CD4-positive, CD25-positive, alpha-beta regulatory T cell (primary cell): ENCODE data around the gene CACNA2D1. TPM values are rescaled to one million over a fixed set of nuclear protein-coding genes. Genes with fewer than 3 reads are reported as not detected.

Source experiments
- ATAC-seq, 2 donors: fragments of 150-1000 bp; cut with Tn5 transposase; one replicate each; pipeline ENCODE4 v1.10.0; 2021; ENCODE audit warnings: low read depth in 2 of 2, moderate number of reproducible peaks in 2 of 2, moderate library complexity in 1 of 2
- DNase-seq, 3 donors: peaks; one replicate each; pipeline versions ENCODE4 v3.0.0 to v3.0.0-alpha.2; 2012 to 2022; ENCODE audit warnings: mixed read lengths in 1 of 3
- H3K27ac ChIP-seq: one replicate; pipeline ENCODE4 v1.7.0; 2013; ENCODE audit warnings: mild to moderate bottlenecking, low read length; ENCODE audit not compliant: insufficient read depth, poor library complexity, severe bottlenecking
- H3K27me3 ChIP-seq: one replicate; pipeline ENCODE4 v1.7.0; 2013; ENCODE audit warnings: low read length; ENCODE audit not compliant: control insufficient read depth, insufficient read depth
- H3K36me3 ChIP-seq: one replicate; pipeline ENCODE4 v1.7.0; 2013; ENCODE audit warnings: mild to moderate bottlenecking, low read length, moderate library complexity; ENCODE audit not compliant: control insufficient read depth, insufficient read depth
- H3K4me1 ChIP-seq: 2 replicates; pipeline ENCODE4 v1.7.0; 2013; ENCODE audit warnings: mild to moderate bottlenecking, low read length; ENCODE audit not compliant: insufficient read depth, control insufficient read depth, poor library complexity, severe bottlenecking
- H3K4me3 ChIP-seq: one replicate; pipeline ENCODE4 v1.7.0; 2013; ENCODE audit warnings: low read depth, mild to moderate bottlenecking, low read length, moderate library complexity
- H3K9me3 ChIP-seq, 2 experiments: 1 replicate in 1 of 2; 2 replicates in 1 of 2; pipeline ENCODE4 v1.7.0; 2013; ENCODE audit warnings: low read length in 2 of 2, mild to moderate bottlenecking in 1 of 2, moderate library complexity in 1 of 2; ENCODE audit not compliant: control insufficient read depth in 2 of 2
- H3K27ac Mint-ChIP-seq, 3 donors: one replicate each; pipeline ENCODE4 v1.8.0; 2020 to 2022; ENCODE audit warnings: mild to moderate bottlenecking in 3 of 3, mixed read lengths in 3 of 3, moderate library complexity in 2 of 3
- H3K27me3 Mint-ChIP-seq: one replicate; pipeline ENCODE4 v1.8.0; 2022; ENCODE audit warnings: mild to moderate bottlenecking, mixed read lengths
- H3K36me3 Mint-ChIP-seq: one replicate; pipeline ENCODE4 v1.8.0; 2020; ENCODE audit warnings: mixed read lengths
- H3K4me1 Mint-ChIP-seq, 4 donors: one replicate each; pipeline ENCODE4 v1.8.0; 2020 to 2022; ENCODE audit warnings: mixed read lengths in 4 of 4, mild to moderate bottlenecking in 1 of 4
- H3K4me3 Mint-ChIP-seq, 4 donors: one replicate each; pipeline ENCODE4 v1.8.0; 2020 to 2022; ENCODE audit warnings: mild to moderate bottlenecking in 4 of 4, mixed read lengths in 4 of 4, moderate library complexity in 3 of 4
- H3K9me3 Mint-ChIP-seq, 7 donors: one replicate each; pipeline ENCODE4 v1.8.0; 2020 to 2022; ENCODE audit warnings: mixed read lengths in 7 of 7, mild to moderate bottlenecking in 3 of 7, moderate library complexity in 2 of 7
- polyA plus RNA-seq, 4 donors: library from polyadenylated mRNA; unstranded; fragments of 300-500 nt; fragmentation: Illumina TruSeq; gene quantifications; one replicate each; pipeline ENCODE4 v1.2.3, GENCODE V29; 2021
- total RNA-seq: library from RNA; stranded (reverse); gene quantifications from one replicate; pipeline ENCODE4 v1.2.3, GENCODE V29; 2022

CACNA2D1 gene
- total and polyA plus RNA-seq, 5 donors from 2014 or later, result not detected

DNA sequence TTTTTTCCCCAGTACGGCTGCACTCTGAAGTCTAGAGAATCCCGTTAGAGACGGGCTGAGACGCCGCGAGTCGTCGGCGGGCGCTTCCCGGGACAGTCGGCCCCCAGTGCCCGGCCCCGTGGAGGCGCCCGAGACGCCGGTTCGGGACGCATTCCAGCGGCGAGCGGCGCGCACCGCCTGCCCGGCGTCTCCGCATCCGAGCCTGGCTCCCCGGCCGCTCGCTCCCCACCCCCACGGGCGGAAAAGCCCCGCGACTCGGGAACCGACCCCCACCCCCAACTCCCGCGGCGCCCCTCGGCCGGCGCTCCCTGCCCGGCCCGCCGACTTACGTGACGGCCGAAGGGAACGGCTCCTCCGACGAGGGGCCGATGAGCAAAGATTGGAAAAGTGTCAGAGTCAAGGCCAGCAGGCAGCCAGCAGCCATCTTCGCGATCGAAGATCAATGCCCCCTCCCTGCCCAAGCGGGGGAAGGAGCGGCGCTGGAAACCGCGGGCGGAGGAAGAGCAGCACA, 486 bp downstream of the CACNA2D1 start:
- Mint-ChIP-seq H3K4me1 (peaks cover 0 to 6% (median 5%) of the 10 kb centered on the region in 4 donors), H3K9me3 (peaks cover 0 to 3% (median 1%) of the 10 kb centered on the region in 7 donors), H3K27me3 (peaks cover 34% of the 10 kb centered on the region), H3K4me3 (peak overlapping the region in 1 of 4 donors; percentile 61), H3K27ac (no peak overlapping the region), H3K36me3 (no peaks in the 10 kb centered on the region)
- no peak overlapping the region for H3K4me3 ChIP-seq
- H3K9me3 ChIP-seq, result no peaks in the 10 kb centered on the region
- DNase-seq (no peak), ATAC-seq (no peak)
- no peak overlapping the region for H3K27ac ChIP-seq
- H3K4me1 ChIP-seq, result peaks cover 7% of the 10 kb centered on the region
- H3K36me3 ChIP-seq, result no peaks in the 10 kb centered on the region
- peaks cover 6% of the 10 kb centered on the region for H3K27me3 ChIP-seq

DNA sequence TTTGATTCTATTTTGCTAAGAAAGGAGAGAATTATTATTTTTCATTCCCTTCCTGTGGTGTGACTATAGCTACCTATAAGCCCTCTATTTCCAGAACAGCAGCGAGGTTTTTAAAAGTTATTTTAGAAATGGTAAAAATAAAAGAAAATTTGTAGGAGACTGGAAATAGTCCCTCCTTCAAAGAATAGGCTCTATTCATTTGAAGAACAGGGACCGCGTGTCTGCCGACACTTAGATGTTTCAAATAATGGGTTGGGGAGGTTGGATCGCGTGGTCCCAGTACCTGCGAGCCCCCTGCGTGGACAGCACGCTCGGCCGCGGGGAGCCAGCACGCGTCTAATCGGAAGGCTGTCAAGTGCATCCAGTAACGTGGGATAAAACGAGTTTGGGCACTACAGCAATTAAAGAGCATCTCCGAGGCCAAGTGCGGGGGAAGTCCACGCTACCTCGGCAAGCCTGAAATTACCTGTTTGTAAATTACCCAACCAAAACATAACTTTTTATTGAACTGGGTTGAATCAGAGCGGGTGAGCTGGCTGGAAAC, 1.0 kb downstream of the CACNA2D1 start:
- Histone ChIP-seq H3K27ac (no peak overlapping the region), H3K4me1 (peaks cover 7% of the 10 kb centered on the region), H3K9me3 (no peaks in the 10 kb centered on the region), H3K4me3 (no peak overlapping the region), H3K27me3 (peaks cover 6% of the 10 kb centered on the region), H3K36me3 (no peaks in the 10 kb centered on the region)
- Mint-ChIP-seq H3K9me3 (peaks cover 0 to 2% (median under 1%) of the 10 kb centered on the region in 7 donors), H3K27ac (peak overlapping the region in 1 of 3 donors; percentile 32), H3K27me3 (peaks cover 30% of the 10 kb centered on the region), H3K36me3 (no peaks in the 10 kb centered on the region), H3K4me1 (peaks cover 0 to 6% (median 5%) of the 10 kb centered on the region in 4 donors), H3K4me3 (peak overlapping the region in 1 of 4 donors; percentile 61)
- ATAC-seq (no peak), DNase-seq (no peak)

GRCh38 chr7:82441669-82442478, 1.7 kb downstream of the CACNA2D1 start:
- no peak overlapping the region for H3K27ac Mint-ChIP-seq
- peak overlapping the region in 1 of 4 donors; percentile 38 for H3K4me3 Mint-ChIP-seq

GRCh38 chr7:82438521-82438920, 5.1 kb downstream of the CACNA2D1 start:
- Mint-ChIP-seq H3K36me3 (no peaks in the 10 kb centered on the region), H3K9me3 (peaks cover 0 to 2% (median 0%) of the 10 kb centered on the region in 7 donors), H3K27ac (no peak overlapping the region), H3K27me3 (peaks cover 14% of the 10 kb centered on the region), H3K4me3 (no peak overlapping the region), H3K4me1 (peaks cover 0 to 5% (median 2%) of the 10 kb centered on the region in 4 donors)
- Histone ChIP-seq H3K4me3 (no peak overlapping the region), H3K27ac (no peak overlapping the region), H3K36me3 (no peaks in the 10 kb centered on the region), H3K4me1 (peaks cover 3% of the 10 kb centered on the region), H3K27me3 (peaks cover 6% of the 10 kb centered on the region), H3K9me3 (no peaks in the 10 kb centered on the region)
- no peak for ATAC-seq
- no peak for DNase-seq

More at GRCh38 chr7:82441669-82442478, 1.7 kb downstream of the CACNA2D1 start:
- Histone ChIP-seq H3K9me3 (no peaks in the 10 kb centered on the region), H3K27me3 (peaks cover 6% of the 10 kb centered on the region), H3K27ac (no peak overlapping the region), H3K4me1 (peaks cover 7% of the 10 kb centered on the region), H3K4me3 (no peak overlapping the region), H3K36me3 (no peaks in the 10 kb centered on the region)
- peaks cover 29% of the 10 kb centered on the region for H3K27me3 Mint-ChIP-seq
- H3K36me3 Mint-ChIP-seq, result no peaks in the 10 kb centered on the region
- peaks cover 0 to 6% (median 5%) of the 10 kb centered on the region in 4 donors for H3K4me1 Mint-ChIP-seq
- ATAC-seq, result no peak
- DNase-seq, result no peak
- peaks cover 0 to 2% (median 0%) of the 10 kb centered on the region in 7 donors for H3K9me3 Mint-ChIP-seq

DNA sequence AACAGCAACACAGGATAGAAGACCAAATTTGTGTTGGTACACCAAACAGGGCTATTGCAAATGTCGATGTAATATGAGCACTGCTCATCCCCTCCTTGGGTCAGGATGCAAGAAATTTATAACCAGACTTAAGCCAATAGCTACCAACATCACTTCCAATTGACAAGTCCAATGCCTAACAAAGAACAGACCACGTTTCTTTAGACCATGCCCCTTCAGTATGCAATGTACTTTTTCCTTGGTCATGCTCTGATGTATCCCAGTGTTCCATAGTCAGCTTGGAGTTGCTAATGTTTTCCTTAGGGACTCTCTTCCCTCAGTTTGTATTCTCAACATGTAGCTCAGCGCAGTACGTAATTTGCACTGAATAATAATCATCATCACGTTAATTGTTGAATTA, 7.8 kb downstream of the CACNA2D1 start:
- DNase-seq (no peak), ATAC-seq (no peak)
- H3K4me3 ChIP-seq, result no peak overlapping the region
- Mint-ChIP-seq H3K4me3 (no peak overlapping the region), H3K4me1 (no peaks in the 10 kb centered on the region), H3K36me3 (no peaks in the 10 kb centered on the region), H3K27me3 (no peaks in the 10 kb centered on the region), H3K9me3 (peaks cover 0 to 7% (median 0%) of the 10 kb centered on the region in 7 donors), H3K27ac (no peak overlapping the region)
- H3K36me3 ChIP-seq, result no peaks in the 10 kb centered on the region
- H3K9me3 ChIP-seq, result no peaks in the 10 kb centered on the region
- no peaks in the 10 kb centered on the region for H3K4me1 ChIP-seq
- H3K27me3 ChIP-seq, result no peaks in the 10 kb centered on the region
- H3K27ac ChIP-seq, result no peak overlapping the region

DNA sequence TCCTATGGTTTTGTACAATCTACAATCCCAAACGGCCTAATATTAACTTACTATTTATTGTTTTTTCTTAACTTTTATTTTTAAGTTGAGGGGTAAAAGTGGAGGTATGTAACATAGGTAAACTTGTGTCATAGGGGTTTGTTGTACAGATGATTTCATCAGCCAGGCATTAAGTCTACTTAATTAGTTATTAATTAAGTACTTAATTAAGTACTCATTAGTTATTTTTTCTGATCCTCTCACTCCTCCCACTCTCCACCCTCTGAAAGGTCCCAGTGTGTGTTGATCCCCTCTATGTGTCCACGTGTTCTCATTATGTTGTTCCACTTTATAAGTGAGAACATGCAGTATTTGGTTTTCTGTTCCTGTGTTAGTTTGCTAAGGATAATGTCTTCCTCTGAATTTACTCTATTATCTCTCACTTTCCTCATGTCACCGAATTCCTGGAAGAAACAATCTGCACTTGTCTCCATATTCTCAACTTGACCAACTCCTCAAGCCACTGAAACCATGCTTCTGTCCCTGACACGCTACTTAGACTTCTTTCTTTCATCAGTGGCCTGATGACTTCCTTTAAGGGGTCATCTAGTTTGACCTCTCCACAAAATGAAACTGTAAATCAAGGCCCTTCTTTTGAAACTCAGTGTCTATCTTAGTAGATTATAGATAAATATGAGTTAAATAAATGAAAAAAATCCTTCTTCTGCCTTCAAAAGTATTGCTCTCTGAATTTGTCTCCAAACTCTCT, 9.1 kb downstream of the CACNA2D1 start:
- ATAC-seq (no peak), DNase-seq (no peak)
- H3K4me1 ChIP-seq, result no peaks in the 10 kb centered on the region
- no peak overlapping the region for H3K4me3 ChIP-seq
- no peaks in the 10 kb centered on the region for H3K9me3 ChIP-seq
- Mint-ChIP-seq H3K9me3 (peaks cover 0 to 9% (median 1%) of the 10 kb centered on the region in 7 donors), H3K36me3 (no peaks in the 10 kb centered on the region), H3K27ac (no peak overlapping the region), H3K27me3 (no peaks in the 10 kb centered on the region), H3K4me1 (no peaks in the 10 kb centered on the region), H3K4me3 (no peak overlapping the region)
- H3K27me3 ChIP-seq, result no peaks in the 10 kb centered on the region
- no peak overlapping the region for H3K27ac ChIP-seq
- H3K36me3 ChIP-seq, result no peaks in the 10 kb centered on the region

- Histone ChIP-seq H3K36me3 (no peaks in the 10 kb centered on the region), H3K9me3 (no peaks in the 10 kb centered on the region), H3K27me3 (no peaks in the 10 kb centered on the region), H3K27ac (no peak overlapping the region), H3K4me3 (no peak overlapping the region), H3K4me1 (no peaks in the 10 kb centered on the region)
- peaks cover 0 to 9% (median 1%) of the 10 kb centered on the region in 7 donors for H3K9me3 Mint-ChIP-seq
- no peaks in the 10 kb centered on the region for H3K36me3 Mint-ChIP-seq
- H3K27me3 Mint-ChIP-seq, result no peaks in the 10 kb centered on the region
- ATAC-seq, result no peak
- no peak overlapping the region for H3K27ac Mint-ChIP-seq
- no peak for DNase-seq
- no peak overlapping the region for H3K4me3 Mint-ChIP-seq
- H3K4me1 Mint-ChIP-seq, result no peaks in the 10 kb centered on the region
Observed at GRCh38 chr7:82433507-82433906, 10.1 kb downstream of the CACNA2D1 start.
